GM20000 (cell line): Measurements from ENCODE around the gene BSPRY.

ENCODE experiments used
- DNase-seq: peaks from one replicate; pipeline ENCODE4 v3.0.0; 2012; ENCODE audit warnings: low spot score
- TF ChIP-seq, protein P1 (sequence below): IDR thresholded peaks from 2 replicates; pipeline ENCODE4 v1.5.1; 2012; ENCODE audit warnings: mild to moderate bottlenecking, control low read depth; ENCODE audit errors: extremely low read depth, missing control alignments

BSPRY gene

DNA sequence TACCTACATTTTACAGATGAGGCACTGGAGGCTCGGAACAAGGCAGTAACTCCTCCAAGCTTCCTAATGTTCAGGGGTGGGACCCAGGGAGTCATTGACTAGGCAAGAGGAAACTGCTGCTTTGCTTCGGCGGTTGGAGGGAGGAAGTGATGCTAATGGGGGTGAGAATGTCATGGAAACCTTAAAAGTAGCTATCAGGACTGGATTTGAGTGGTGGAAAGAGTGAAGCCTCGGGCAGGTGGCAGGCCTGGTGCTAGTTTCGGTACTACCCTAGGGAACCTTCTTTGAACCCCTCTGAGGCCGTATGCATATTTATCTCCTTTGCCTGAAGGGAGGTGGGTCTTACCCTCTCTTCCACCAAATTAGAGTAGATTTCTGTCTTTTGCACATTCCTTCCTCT, 1.6 kb downstream of the BSPRY start:
- TF ChIP-seq, protein P1, sequence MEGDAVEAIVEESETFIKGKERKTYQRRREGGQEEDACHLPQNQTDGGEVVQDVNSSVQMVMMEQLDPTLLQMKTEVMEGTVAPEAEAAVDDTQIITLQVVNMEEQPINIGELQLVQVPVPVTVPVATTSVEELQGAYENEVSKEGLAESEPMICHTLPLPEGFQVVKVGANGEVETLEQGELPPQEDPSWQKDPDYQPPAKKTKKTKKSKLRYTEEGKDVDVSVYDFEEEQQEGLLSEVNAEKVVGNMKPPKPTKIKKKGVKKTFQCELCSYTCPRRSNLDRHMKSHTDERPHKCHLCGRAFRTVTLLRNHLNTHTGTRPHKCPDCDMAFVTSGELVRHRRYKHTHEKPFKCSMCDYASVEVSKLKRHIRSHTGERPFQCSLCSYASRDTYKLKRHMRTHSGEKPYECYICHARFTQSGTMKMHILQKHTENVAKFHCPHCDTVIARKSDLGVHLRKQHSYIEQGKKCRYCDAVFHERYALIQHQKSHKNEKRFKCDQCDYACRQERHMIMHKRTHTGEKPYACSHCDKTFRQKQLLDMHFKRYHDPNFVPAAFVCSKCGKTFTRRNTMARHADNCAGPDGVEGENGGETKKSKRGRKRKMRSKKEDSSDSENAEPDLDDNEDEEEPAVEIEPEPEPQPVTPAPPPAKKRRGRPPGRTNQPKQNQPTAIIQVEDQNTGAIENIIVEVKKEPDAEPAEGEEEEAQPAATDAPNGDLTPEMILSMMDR = no peak

DNA sequence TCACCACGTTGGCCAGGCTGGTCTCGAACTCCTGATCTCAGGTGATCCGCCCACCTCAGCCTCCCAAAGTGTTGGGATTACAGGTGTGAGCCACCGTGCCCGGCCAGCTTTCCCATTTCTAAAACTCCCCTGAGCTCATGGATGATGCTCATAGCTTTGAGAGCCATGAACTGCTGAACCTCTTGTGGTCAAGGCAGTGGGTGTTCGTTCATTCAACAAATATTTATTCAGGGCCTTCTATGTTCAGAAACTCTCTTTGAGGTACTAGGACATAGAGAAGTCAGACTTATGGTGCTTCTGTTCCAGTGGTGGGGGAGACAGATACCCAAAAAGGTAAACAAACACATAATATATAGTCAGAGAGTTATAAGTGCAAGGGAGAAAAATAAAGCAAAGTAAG, 2.7 kb downstream of the BSPRY start:
- TF ChIP-seq, protein P1 = no peak
- no peak for DNase-seq

More for the DNA sequence above, 1.6 kb downstream of the BSPRY start:
- peak; percentile 69 for DNase-seq

DNA sequence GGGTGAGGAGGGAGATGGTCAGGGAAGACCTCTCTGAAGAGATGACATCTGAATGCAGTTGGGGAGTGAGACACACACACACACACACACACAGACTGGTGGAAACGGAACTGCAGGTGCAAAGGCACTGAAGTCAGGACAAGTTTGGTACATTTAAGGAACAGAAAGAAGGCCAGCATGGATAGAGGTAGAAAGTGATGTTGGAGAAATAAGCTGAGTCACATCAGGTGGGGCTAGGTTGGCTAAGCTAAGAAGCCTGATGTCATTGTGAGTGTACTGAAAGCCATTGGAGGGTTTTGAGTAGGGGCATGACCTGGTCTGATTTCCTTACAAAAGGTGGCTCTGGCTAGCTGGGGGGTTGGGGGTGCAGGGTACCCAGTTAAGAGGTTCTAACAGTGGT, 3.1 kb downstream of the BSPRY start:
- TF ChIP-seq, protein P1 = no peak
- DNase-seq = no peak

DNA sequence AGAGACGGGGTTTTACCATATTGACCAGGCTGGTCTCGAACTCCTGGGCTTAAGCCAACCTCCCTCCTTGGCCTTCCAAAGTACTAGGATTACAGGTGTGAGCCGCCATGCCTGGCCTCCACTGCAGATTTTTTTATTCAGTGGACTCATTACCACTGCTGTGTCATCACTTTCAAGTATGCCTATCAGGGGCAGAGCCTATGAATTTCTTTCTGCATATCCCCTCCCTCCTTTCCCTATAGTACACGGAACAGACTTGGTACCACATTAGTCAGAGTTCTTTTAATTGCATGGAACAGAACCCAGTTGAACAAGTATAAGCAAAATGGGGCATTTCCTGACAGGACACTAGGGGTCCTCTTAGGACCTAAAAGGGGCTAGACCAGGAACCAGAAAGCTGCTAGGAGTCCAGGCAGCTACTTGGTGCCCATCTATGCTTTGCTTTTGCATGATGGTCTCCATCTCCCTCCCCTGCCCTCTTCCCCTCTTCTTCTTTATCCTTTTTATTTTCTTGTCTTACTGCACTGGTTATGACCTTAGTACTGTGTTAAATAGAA, 5.8 kb downstream of the BSPRY start:
- TF ChIP-seq, protein P1 = no peak
- DNase-seq = no peak

DNA sequence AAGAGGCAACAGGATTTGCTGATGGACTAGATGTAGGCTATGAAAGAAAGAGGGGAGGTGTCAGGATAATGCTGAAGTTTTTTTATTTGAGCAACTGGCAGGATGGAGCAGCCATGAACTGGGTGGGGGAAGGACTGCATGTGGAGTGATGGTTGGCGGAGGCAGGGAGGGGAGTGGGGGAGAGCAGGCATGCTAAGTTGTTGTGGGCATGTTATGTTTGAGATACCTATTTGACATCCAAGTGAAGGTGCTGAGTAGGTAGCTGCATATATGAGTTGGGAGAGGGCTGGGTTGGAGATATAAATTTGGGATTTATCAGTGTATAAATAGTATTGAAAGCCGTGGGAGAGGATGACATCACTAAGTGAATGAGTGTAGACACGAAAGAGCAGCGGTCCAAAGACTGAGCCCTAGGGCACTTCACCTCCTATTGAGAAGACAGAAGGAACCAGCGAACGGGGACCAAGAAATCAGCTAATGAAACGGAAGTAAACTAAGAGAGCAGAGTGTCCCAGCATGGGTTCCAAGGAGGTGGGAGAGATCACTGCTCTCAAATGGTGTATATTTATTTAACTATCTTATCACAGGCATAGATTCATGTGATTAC, 7.4 kb downstream of the BSPRY start:
- TF ChIP-seq, protein P1 = no peak
- DNase-seq = no peak

DNA sequence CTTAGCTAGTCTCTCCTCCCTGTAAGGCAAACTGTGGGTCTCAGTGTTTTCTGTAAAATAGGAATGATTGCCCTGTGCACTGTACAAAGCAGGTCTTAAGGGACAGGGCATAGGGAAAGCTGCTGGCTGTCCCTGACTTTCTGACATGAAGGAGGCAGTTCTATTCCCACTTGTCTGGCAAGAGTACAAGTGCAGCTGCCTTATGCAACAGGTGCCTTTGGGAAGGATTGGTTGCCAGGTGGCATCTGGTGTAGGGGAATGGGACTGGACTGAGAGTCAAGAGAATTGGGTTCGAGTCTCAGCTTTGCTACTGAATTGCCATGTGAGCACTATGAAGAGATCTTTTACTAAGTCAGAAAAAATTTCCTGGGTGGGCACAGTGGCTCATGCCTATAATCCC, 10.0 kb downstream of the BSPRY start:
- no peak for DNase-seq
- TF ChIP-seq, protein P1 = no peak

DNA sequence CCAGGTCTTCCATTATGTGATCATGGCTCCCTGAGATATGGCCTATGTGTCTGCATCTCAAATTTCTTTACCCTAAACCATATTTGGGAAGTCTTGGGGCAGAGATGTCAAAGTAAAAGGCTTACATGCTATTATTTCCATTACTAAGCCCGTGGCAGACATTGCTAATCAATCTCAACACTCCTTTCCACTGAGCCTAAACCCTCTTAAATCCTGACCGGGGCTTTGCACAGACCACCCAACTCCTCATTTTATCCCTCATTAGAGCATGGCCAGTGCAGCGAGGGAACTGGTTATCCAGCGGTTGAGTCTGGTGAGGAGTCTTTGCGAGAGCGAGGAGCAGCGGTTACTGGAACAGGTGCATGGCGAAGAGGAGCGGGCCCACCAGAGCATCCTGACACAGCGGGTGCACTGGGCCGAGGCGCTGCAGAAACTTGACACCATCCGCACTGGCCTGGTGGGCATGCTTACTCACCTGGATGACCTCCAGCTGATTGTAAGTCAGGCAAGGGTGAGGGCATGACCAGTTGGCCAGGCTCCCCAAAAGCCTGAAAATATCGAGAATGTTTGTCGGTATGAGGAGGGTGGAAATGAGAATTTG, 11.0 kb downstream of the BSPRY start:
- DNase-seq = no peak
- TF ChIP-seq, protein P1 = no peak
